NCI-H82 (cell line): ENCODE measurements around the gene PDZD2.

Source experiments
- DNase-seq: peaks from one replicate; lab custom pipeline; 2025; lab: John Stamatoyannopoulos, UW

The PDZD2 gene

DNA sequence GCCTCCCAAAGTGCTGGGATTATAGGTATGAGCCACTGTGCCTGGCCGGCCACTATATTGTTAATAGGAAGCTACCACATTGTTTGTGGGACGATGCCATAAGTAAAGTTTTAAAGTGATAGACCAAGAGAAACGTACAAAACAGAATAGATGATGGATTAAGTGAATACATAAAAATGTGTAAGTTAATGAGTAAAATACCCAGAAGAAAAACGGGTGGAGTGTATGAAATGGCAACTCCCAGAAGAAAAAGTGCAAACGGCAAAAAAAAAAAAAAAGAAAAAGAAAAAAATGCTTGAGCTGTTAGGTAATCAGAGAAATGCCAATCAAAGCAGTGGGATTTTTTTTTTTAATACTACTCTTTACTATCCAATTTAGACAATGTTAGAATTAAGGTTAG is 246.0 kb downstream of the PDZD2 start:
- no peak for DNase-seq

DNA sequence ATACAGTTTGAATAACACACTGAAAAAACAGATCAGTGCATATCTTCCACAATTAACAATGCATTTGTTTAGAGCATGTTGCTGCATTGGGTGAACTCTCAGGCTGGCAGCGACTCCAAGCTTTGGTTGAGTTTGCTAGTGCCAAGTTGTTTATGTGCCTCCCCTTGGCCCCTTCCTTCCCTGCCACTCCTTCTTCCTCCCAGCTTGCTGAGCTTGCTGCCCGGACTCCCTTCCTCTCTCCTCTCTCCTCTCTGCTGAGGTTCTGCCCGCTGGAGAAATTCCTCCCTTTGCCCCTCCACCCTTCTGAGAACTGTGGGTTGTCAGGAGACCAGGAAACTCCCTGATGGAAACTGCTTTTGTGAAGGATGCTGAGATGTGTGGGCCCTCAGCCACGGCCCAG is 247.3 kb downstream of the PDZD2 start:
- DNase-seq = no peak

DNA sequence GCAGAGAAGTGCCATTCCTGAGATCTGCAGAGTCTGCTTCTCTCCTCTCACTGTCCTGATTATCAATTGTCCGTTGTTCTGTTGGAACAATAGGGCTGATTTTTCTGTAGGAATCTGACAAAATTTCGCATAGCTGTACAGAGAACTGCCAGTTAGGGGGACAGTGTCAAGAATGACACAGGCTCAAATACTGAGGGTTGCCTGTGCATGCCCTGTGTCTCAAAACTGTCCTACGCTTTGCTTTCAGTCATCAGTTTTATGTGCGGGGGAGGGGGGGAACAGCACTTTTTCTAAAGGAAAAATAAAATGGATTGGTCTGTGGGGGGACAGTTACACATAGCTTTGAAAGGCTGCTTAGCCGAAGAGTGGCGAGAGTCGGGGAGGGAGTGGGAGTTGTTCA is 248.6 kb downstream of the PDZD2 start:
- no peak for DNase-seq

- DNase-seq = peak; percentile 52
These were observed 249.6 kb downstream of the PDZD2 start for GRCh38 chr5:31888564-31888963.

DNA sequence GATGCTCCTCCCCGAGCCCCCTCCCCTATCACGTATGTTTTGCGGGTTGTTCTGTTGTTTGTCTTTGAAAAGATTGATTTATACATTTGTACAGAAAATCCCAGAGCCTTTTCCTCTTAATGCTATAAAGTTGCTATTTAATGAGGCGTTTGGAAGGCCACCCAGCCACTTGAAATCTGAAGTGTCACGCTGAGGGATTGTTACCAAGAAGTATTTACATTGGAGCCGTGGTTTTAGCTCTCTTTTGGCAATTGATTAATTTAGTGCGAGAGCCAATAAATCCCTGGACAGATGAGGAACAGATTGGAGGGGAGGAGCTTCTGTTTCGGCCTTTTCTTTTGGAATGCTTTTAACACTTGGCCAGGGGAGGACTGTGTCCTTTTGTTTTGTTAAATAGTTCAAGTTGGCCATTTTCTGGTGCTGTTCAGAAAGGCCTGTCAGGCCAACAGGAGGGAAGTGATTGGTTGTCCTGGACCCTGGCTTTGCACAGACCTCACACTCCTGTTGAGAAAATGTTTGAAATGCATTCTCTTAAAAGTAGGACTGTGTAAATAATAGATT is 250.2 kb downstream of the PDZD2 start:
- peak; percentile 87 for DNase-seq

DNA sequence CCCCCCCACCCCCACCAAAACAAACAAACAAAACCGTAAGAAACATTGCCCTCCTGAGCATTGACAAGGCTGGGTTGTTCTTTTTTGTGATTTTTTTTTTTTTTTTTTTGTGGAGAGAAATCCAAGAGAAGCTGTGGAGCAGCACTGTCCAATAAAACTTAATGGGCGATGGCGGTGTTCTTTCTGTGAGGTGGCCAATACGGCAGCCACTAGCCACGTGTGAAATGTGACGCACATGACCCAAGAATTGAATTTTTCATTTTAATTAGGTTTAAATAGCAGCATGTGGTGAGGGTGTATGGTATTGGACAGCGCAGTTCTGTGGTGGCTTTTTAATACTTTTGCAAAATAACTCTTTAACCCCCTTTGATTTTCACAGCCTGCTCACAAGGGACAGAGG is 251.1 kb downstream of the PDZD2 start:
- no peak for DNase-seq

GRCh38 chr5:31894141-31894540 is 255.2 kb downstream of the PDZD2 start:
- DNase-seq = no peak

- no peak for DNase-seq
These were observed 256.4 kb downstream of the PDZD2 start for GRCh38 chr5:31895199-31895820.

- peak; percentile 82 for DNase-seq
These were observed 259.2 kb downstream of the PDZD2 start for GRCh38 chr5:31898036-31898632.

- DNase-seq = no peak
These were observed 261.4 kb downstream of the PDZD2 start for GRCh38 chr5:31900296-31900865.

DNA sequence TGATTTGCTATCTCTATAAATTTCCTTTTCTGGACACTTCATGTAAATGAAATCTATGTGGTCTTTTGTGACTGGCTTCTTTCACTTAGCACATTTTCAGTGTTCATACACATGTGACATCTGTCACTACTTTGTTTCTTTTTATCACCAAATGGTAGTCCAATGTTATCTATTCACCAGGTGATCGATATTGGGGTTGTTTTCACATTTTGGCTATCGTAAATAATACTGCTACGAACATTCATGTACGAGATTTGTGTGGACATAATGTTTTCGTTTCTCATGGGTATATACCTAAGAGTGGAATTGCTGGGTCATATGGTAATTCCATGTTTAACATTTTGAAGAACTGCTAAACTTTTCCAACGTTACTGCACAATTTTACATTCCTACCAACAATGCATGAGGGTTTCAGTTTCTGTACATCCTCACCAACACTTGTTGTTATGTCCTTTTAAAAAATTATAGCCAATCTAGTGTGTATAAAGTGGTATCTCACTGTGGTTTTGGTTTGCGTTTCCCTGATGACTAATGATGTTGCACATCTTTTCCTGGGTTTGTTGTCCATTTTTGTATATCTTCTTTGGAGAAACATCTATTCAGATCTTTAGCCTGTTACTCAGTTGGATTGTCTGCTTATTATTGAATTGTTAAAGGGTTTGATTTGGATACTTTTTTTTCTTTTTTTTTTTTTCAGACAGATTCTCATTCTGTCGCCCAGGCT is 263.0 kb downstream of the PDZD2 start:
- no peak for DNase-seq

DNA sequence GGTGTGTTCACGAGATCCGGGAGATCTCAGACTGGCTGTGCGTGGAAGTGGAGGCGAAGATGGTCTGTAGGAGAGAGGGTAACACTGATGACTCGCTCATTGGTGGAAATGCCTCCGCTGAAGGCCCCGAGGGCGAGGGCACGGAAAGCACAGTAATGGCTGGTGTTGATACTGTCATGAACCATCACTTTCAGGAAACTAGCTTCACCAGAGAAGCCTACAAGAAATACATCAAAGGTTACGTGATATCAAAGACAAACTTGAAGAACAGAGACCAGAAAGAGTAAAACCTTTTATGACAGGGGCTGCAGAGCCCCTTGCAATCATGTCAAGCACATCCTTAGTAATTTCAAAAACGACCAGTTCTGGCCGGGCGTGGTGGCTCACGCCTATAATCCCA is 269.5 kb downstream of the PDZD2 start:
- no peak for DNase-seq

GRCh38 chr5:31909073-31909472 is 270.1 kb downstream of the PDZD2 start:
- no peak for DNase-seq

GRCh38 chr5:31911291-31912265 is 272.6 kb downstream of the PDZD2 start:
- no peak for DNase-seq

GRCh38 chr5:31913808-31914207 is 274.9 kb downstream of the PDZD2 start:
- DNase-seq = no peak

GRCh38 chr5:31916327-31916726 is 277.4 kb downstream of the PDZD2 start:
- DNase-seq = no peak

DNA sequence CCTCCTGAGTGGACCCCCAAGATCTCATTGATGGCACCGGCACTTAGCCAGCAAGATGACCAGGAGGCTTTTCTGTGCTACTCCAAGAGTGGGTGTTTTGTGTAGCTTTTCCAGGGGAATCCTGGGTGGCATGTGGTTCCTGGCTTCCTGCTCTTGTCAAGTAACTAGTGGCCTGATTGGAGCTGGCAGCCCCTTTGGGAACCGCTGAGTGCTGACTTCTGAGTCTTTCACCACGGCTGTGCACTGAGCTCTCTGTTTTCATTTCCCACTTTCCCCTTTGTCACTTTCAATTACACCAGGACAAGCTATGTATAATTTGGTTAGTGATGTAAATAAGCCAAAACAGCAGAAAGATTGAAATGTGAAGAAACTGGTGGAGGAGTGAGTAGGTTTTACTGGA is 279.8 kb downstream of the PDZD2 start:
- DNase-seq = no peak

GRCh38 chr5:31921852-31922305 is 282.9 kb downstream of the PDZD2 start:
- DNase-seq = no peak

DNA sequence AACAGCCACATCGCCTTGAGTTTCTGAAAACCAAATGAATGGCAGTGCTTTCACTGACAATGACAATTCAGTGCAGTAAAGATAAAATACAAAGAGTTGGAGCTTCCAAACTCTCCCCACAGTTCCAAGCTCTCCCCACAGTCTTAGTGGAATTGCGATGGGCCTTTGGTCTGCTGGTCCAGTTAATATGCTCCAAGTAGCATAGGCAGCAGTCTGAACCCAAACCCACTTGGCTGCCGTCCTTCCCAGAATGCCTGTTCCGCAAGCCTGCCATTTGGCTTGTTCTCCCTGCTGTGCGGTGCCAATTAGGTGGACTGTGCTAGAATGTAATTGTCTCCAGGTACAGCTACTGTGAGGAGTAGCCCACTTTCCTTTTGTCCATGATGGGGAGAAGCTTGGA is 285.1 kb downstream of the PDZD2 start:
- no peak for DNase-seq

- DNase-seq = no peak
These were observed 292.9 kb downstream of the PDZD2 start for GRCh38 chr5:31931874-31932273.

DNA sequence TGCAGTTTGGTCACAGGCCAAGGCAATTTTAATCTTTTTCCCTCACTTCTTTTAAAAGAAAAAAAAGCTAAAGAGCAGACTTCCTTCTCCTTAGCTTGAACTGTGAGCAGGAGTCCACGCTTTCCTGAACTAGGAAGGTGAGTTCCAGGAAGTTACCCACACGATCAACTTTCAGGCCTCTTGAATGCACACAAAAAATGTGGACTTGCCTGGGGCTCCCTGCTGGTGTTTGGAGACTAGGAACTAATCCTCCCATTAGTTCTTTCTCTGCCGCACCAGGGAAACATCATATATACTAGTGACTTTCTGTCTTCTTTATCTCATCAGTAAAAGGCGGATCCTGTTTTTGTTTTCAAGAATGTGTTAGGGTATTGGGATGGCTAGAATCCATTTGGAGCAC is 295.2 kb downstream of the PDZD2 start:
- no peak for DNase-seq
